ENCODE measurements around the gene ANXA7.
"Not testable (repeated sequence)": the region's sequence is repeated elsewhere in the genome, so short reads cannot be mapped to it uniquely, and the experiment has no call there.

Gene ANXA7

GRCh38 chr10:73333202-73333601, 80.7 kb downstream of the ANXA7 start:
- no peak for DNase-seq

DNA sequence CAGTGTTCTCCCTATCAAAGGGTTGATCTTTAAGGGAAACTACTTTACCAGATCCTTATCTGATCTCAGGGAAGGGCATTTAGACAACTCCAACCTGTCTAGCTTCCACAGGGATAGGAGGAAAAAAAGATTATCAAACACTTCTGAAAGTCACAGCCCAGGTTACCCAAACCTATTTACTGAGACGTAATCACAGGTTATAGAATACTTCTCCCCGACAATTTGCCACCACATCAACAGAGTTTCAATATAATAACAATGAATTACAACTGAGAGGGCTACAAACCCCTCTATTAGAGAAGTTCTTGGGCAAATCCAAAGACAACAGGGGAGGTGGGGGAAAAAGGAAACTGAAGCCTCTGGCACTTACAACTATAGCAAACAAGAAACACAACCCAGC, 81.5 kb downstream of the ANXA7 start:
- DNase-seq = no peak

GRCh38 chr10:73328523-73328922, 85.3 kb downstream of the ANXA7 start:
- DNase-seq = not testable (repeated sequence)

GRCh38 chr10:73325290-73325689, 88.6 kb downstream of the ANXA7 start:
- DNase-seq = not testable (repeated sequence)

Data from MV-4-11 (cell line).